HepG2 (cell line): ENCODE data around the gene TRPC3. TPM values are rescaled to one million over a fixed set of nuclear protein-coding genes. Genes with fewer than 3 reads are reported as not detected.

Source experiments
- CHD4 ChIP-seq: fragments of 200-600 bp; sonication (generic); IDR thresholded peaks from 2 replicates; pipeline ENCODE4 v1.7.0; 2017; ENCODE audit warnings: mild to moderate bottlenecking, low read length, borderline replicate concordance
- EP300 ChIP-seq, 3 experiments: sonication (generic) in 1 of 3; formaldehyde crosslinking in 1 of 3; IDR thresholded peaks; 2 replicates each; pipeline versions ENCODE4 v1.5.1 to v1.6.1; 2011 to 2020; ENCODE audit warnings: low read depth in 2 of 3, low read length in 2 of 3, borderline replicate concordance in 1 of 3, improper control_type of control experiment in 1 of 3, mild to moderate bottlenecking in 1 of 3, missing genetic modification reagents in 1 of 3, moderate library complexity in 1 of 3
- MATR3 ChIP-seq: sonication (generic); formaldehyde crosslinking; IDR thresholded peaks from 2 replicates; pipeline ENCODE4 v1.4.0; 2020; ENCODE audit warnings: missing genetic modification reagents
- NFATC3 ChIP-seq: sonication (generic); formaldehyde crosslinking; IDR thresholded peaks from 2 replicates; pipeline ENCODE4 v1.5.1; 2020; ENCODE audit warnings: mild to moderate bottlenecking, missing genetic modification reagents
- NR2F6 ChIP-seq, 2 experiments: IDR thresholded peaks; 2 replicates each; pipeline ENCODE4 v1.6.1; 2016; ENCODE audit warnings: antibody characterized with exemption in 1 of 2, mild to moderate bottlenecking in 1 of 2
- RFXANK ChIP-seq: IDR thresholded peaks from 2 replicates; pipeline ENCODE4 v1.6.1; 2016
- SP2 ChIP-seq: sonication (generic); formaldehyde crosslinking; IDR thresholded peaks from 2 replicates; pipeline ENCODE4 v1.5.1; 2020; ENCODE audit warnings: mild to moderate bottlenecking, missing genetic modification reagents
- TAF15 ChIP-seq: fragments of 200-400 bp; formaldehyde crosslinking; IDR thresholded peaks from one replicate; pipeline ENCODE4 v1.6.1; 2018; ENCODE audit warnings: mild to moderate bottlenecking, low read depth, low read length; ENCODE audit not compliant: poor library complexity, severe bottlenecking
- TCF12 ChIP-seq, 2 experiments: fragments of 450-650 bp in 1 of 2; sonication (generic) in 1 of 2; formaldehyde crosslinking in 1 of 2; IDR thresholded peaks; 2 replicates each; pipeline versions ENCODE4 v1.6.1 to v1.8.0; 2017 to 2022; ENCODE audit warnings: antibody characterized with exemption in 1 of 2, mild to moderate bottlenecking in 1 of 2, missing genetic modification reagents in 1 of 2, moderate library complexity in 1 of 2
- ZNF33B ChIP-seq: sonication (generic); formaldehyde crosslinking; IDR thresholded peaks from 2 replicates; pipeline ENCODE4 v1.5.1; 2020; ENCODE audit warnings: mild to moderate bottlenecking, missing genetic modification reagents
- ZNF468 ChIP-seq: sonication (generic); formaldehyde crosslinking; IDR thresholded peaks from 2 replicates; pipeline ENCODE4 v1.8.0; 2022; ENCODE audit warnings: mild to moderate bottlenecking, moderate library complexity, missing genetic modification reagents
- ZNF530 ChIP-seq: sonication (generic); formaldehyde crosslinking; IDR thresholded peaks from 2 replicates; pipeline ENCODE4 v1.5.0; 2020; ENCODE audit warnings: low read depth, mild to moderate bottlenecking, missing genetic modification reagents
- ZNF557 ChIP-seq: sonication (generic); formaldehyde crosslinking; IDR thresholded peaks from 2 replicates; pipeline ENCODE4 v1.4.0; 2020; ENCODE audit warnings: missing genetic modification reagents
- polyA plus RNA-seq, 8 experiments: library from polyadenylated mRNA; depleted of rRNA in 3 of 8; stranded (reverse) in 7 of 8; unstranded in 1 of 8; fragments of >200 nt; fragmentation: Illumina TruSeq in 4 of 8; extraction: Trizol in 4 of 8; gene quantifications; 2 replicates each; pipeline versions ENCODE4 v1.2.1 to v1.2.3, GENCODE V29; 2011 to 2016; ENCODE audit warnings: low read depth in 4 of 8, missing spikeins in 1 of 8, mixed read lengths in 1 of 8; ENCODE audit not compliant: insufficient read depth in 1 of 8
- total RNA-seq, 5 experiments: library from RNA; depleted of rRNA; stranded (reverse); fragments of >200 nt; fragmentation: Illumina TruSeq; extraction: Trizol; gene quantifications; 2 replicates each; pipeline ENCODE4 v1.2.3, GENCODE V29; 2016; ENCODE audit warnings: low read depth in 1 of 5
- TF ChIP-seq, protein P1 (sequence below): sonication (generic); formaldehyde crosslinking; IDR thresholded peaks from 2 replicates; pipeline ENCODE4 v1.5.0; 2020; ENCODE audit warnings: mild to moderate bottlenecking, missing genetic modification reagents
- TF ChIP-seq, protein P2 (sequence below): IDR thresholded peaks from 2 replicates; pipeline ENCODE4 v1.6.1; 2016; ENCODE audit warnings: low read depth
- TF ChIP-seq, protein P3 (sequence below): sonication (generic); formaldehyde crosslinking; IDR thresholded peaks from 2 replicates; pipeline ENCODE4 v1.4.0; 2020; ENCODE audit warnings: missing genetic modification reagents
- TF ChIP-seq, protein P4 (sequence below): sonication (generic); formaldehyde crosslinking; IDR thresholded peaks from 2 replicates; pipeline ENCODE4 v1.8.0; 2022; ENCODE audit warnings: mild to moderate bottlenecking, missing genetic modification reagents; ENCODE audit not compliant: insufficient replicate concordance
- TF ChIP-seq, protein P5 (sequence below): sonication (generic); formaldehyde crosslinking; IDR thresholded peaks from 2 replicates; pipeline ENCODE4 v1.4.0; 2020; ENCODE audit warnings: missing genetic modification reagents, borderline replicate concordance

TRPC3 gene
- total and polyA plus RNA-seq, 2 of the 13 experiments (the other 11 are each of a cell fraction or from before 2014, with no cell fraction given), result not detected

DNA sequence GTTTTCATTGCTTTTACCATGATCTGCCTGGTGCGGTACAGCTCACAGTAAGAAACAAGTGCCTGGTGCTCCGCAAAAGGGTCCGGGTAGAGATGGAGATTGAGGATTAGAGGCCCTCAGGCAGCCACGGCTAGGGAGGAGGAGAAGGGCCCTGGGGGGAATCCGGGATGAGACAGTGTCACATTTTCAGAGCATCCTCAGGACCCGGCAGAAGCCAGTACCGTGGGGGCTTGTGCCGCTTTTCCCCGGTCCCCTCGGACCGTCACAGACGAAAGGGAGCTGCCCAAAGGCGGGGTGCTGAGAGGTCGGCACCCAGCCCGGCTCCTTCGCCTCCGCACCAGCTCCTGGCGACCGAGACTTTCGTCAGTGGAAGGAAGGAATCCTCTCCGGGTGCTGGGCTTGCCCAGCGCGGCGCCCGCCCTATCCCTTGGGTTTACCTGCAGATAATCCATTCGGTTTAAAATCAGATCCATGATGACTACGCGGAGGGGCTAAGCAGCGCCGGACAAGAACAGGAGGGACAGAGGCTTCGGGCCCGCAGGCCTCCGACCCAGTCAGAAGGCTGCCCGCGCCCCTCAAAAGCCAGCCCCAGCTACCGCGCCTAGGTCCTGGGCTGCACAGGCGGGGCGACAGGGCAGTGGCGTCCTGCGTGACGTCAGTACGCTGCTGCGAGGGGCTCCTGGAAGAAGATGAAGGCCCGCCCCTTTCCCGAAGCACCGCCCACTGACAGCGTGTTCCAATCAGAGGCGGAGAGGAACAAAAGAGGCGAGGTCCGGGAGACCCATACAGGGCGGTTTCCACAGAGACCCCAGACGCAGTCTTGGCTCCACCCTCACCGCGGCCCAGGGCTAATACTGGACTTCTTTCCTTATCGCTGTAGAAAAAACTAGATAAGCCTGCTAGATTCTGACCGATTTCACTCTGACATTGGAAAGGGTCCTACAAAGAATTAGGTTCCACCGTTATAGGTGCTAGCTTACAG is 81.7 kb downstream of the TRPC3 start, which contains the start of gene BBS7 (continued):
- TF ChIP-seq, protein P1, sequence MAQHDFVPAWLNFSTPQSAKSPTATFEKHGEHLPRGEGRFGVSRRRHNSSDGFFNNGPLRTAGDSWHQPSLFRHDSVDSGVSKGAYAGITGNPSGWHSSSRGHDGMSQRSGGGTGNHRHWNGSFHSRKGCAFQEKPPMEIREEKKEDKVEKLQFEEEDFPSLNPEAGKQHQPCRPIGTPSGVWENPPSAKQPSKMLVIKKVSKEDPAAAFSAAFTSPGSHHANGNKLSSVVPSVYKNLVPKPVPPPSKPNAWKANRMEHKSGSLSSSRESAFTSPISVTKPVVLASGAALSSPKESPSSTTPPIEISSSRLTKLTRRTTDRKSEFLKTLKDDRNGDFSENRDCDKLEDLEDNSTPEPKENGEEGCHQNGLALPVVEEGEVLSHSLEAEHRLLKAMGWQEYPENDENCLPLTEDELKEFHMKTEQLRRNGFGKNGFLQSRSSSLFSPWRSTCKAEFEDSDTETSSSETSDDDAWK, result no peak
- TF ChIP-seq NR2F6 (IDR thresholded peaks at IDR 0.05) (no peak), NR2F6 (CRISPR knock-in tag; IDR thresholded peaks at IDR 0.05) (no peak), TAF15 (no peak), ZNF468 (CRISPR knock-in tag) (no peak), EP300 (IDR thresholded peaks at IDR 0.05; ENCODE audit: low read depth in 2 of 2, low read length in 2 of 2) (no peak), EP300 (CRISPR knock-in tag; IDR thresholded peaks at IDR 0.05; ENCODE audit: borderline replicate concordance) (no peak), ZNF33B (CRISPR knock-in tag) (no peak), TCF12 (IDR thresholded peaks at IDR 0.05) (no peak), TCF12 (CRISPR knock-in tag; IDR thresholded peaks at IDR 0.05) (no peak), SP2 (CRISPR knock-in tag) (peak; percentile 24; the same call in 1 of the 2 replicates), NFATC3 (CRISPR knock-in tag) (no peak), CHD4 (no peak), RFXANK (CRISPR knock-in tag) (no peak), MATR3 (CRISPR knock-in tag) (no peak), ZNF530 (CRISPR knock-in tag) (no peak), ZNF557 (CRISPR knock-in tag) (no peak)
- TF ChIP-seq, protein P2, sequence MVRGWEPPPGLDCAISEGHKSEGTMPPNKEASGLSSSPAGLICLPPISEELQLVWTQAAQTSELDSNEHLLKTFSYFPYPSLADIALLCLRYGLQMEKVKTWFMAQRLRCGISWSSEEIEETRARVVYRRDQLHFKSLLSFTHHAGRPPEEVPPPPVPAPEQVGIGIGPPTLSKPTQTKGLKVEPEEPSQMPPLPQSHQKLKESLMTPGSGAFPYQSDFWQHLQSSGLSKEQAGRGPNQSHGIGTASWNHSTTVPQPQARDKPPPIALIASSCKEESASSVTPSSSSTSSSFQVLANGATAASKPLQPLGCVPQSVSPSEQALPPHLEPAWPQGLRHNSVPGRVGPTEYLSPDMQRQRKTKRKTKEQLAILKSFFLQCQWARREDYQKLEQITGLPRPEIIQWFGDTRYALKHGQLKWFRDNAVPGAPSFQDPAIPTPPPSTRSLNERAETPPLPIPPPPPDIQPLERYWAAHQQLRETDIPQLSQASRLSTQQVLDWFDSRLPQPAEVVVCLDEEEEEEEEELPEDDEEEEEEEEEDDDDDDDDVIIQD (CRISPR knock-in tag), result peak; percentile 69
- TF ChIP-seq, protein P3, sequence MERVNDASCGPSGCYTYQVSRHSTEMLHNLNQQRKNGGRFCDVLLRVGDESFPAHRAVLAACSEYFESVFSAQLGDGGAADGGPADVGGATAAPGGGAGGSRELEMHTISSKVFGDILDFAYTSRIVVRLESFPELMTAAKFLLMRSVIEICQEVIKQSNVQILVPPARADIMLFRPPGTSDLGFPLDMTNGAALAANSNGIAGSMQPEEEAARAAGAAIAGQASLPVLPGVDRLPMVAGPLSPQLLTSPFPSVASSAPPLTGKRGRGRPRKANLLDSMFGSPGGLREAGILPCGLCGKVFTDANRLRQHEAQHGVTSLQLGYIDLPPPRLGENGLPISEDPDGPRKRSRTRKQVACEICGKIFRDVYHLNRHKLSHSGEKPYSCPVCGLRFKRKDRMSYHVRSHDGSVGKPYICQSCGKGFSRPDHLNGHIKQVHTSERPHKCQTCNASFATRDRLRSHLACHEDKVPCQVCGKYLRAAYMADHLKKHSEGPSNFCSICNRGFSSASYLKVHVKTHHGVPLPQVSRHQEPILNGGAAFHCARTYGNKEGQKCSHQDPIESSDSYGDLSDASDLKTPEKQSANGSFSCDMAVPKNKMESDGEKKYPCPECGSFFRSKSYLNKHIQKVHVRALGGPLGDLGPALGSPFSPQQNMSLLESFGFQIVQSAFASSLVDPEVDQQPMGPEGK, result peak; percentile 46; the same call in 1 of the 2 replicates
- TF ChIP-seq, protein P4, sequence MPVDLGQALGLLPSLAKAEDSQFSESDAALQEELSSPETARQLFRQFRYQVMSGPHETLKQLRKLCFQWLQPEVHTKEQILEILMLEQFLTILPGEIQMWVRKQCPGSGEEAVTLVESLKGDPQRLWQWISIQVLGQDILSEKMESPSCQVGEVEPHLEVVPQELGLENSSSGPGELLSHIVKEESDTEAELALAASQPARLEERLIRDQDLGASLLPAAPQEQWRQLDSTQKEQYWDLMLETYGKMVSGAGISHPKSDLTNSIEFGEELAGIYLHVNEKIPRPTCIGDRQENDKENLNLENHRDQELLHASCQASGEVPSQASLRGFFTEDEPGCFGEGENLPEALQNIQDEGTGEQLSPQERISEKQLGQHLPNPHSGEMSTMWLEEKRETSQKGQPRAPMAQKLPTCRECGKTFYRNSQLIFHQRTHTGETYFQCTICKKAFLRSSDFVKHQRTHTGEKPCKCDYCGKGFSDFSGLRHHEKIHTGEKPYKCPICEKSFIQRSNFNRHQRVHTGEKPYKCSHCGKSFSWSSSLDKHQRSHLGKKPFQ (CRISPR knock-in tag), result no peak
- TF ChIP-seq, protein P5, sequence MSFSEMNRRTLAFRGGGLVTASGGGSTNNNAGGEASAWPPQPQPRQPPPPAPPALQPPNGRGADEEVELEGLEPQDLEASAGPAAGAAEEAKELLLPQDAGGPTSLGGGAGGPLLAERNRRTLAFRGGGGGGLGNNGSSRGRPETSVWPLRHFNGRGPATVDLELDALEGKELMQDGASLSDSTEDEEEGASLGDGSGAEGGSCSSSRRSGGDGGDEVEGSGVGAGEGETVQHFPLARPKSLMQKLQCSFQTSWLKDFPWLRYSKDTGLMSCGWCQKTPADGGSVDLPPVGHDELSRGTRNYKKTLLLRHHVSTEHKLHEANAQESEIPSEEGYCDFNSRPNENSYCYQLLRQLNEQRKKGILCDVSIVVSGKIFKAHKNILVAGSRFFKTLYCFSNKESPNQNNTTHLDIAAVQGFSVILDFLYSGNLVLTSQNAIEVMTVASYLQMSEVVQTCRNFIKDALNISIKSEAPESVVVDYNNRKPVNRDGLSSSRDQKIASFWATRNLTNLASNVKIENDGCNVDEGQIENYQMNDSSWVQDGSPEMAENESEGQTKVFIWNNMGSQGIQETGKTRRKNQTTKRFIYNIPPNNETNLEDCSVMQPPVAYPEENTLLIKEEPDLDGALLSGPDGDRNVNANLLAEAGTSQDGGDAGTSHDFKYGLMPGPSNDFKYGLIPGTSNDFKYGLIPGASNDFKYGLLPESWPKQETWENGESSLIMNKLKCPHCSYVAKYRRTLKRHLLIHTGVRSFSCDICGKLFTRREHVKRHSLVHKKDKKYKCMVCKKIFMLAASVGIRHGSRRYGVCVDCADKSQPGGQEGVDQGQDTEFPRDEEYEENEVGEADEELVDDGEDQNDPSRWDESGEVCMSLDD (CRISPR knock-in tag), result peak; percentile 52; the same call in 1 of the 2 replicates
